Heart left ventricle (tissue), 16 donors: ENCODE measurements around the gene TTLL11. TPM values are rescaled to one million over a fixed set of nuclear protein-coding genes. Genes with fewer than 3 reads are reported as not detected.

ENCODE experiments used
- ATAC-seq, 4 donors: fragments of 200-7000 bp; cut with Tn5 transposase; one replicate each; pipeline ENCODE4 v1.9.1; 2020 to 2022; ENCODE audit warnings: moderate library complexity in 4 of 4, mild to moderate bottlenecking in 3 of 4, moderate number of reproducible peaks in 1 of 4
- DNase-seq, 5 donors: peaks; one replicate each; pipeline ENCODE4 v3.0.0-alpha.2; 2020
- H3K27ac ChIP-seq, 12 donors: fragments of 200-600 bp; sonication (generic) in 4 of 12; one replicate each; pipeline versions ENCODE4 v1.5.0 to v1.8.0; 2016 to 2022; ENCODE audit warnings: mild to moderate bottlenecking in 2 of 12
- H3K27me3 ChIP-seq, 9 donors: fragments of 200-600 bp; sonication (generic) in 2 of 9; one replicate each; pipeline versions ENCODE4 v1.5.1 to v1.8.0; 2016 to 2022; ENCODE audit warnings: mild to moderate bottlenecking in 3 of 9
- H3K36me3 ChIP-seq, 9 donors: fragments of 200-600 bp; sonication (generic) in 2 of 9; one replicate each; pipeline versions ENCODE4 v1.5.0 to v1.8.0; 2018 to 2022; ENCODE audit warnings: mild to moderate bottlenecking in 2 of 9
- H3K4me1 ChIP-seq, 12 donors: fragments of 200-600 bp; sonication (generic) in 4 of 12; one replicate each; pipeline versions ENCODE4 v1.5.0 to v1.8.0; 2016 to 2022; ENCODE audit warnings: mild to moderate bottlenecking in 3 of 12
- H3K4me3 ChIP-seq, 12 donors: fragments of 200-600 bp; sonication (generic) in 4 of 12; one replicate each; pipeline versions ENCODE4 v1.5.0 to v1.8.0; 2017 to 2022; ENCODE audit warnings: mild to moderate bottlenecking in 9 of 12, moderate library complexity in 4 of 12
- H3K9me3 ChIP-seq, 12 donors: fragments of 200-600 bp; sonication (generic) in 4 of 12; one replicate each; pipeline versions ENCODE4 v1.5.0 to v1.8.0; 2016 to 2022; ENCODE audit warnings: mild to moderate bottlenecking in 1 of 12
- POLR2A ChIP-seq, 2 donors: fragments of 450-650 bp; IDR thresholded peaks; one replicate each; pipeline ENCODE4 v1.6.1; 2017; ENCODE audit warnings: antibody characterized with exemption in 2 of 2, mild to moderate bottlenecking in 2 of 2, moderate library complexity in 2 of 2
- WGBS, 4 donors: extraction: QIAGEN DNeasy Blood & Tissue Kit in 2 of 4; methylation state at CpG; one replicate each; pipeline versions ENCODE4 v1.1.5 to v1.1.7; 2013 to 2018; 5-methylcytosine and 5-hydroxymethylcytosine counted together
- intact Hi-C, 10 donors: fragments of 100-400 bp; cut with DNase I; formaldehyde crosslinking; loops; one replicate each; pipeline versions ENCODE4 v1.11.1 to v1.14.2; 2022
- polyA plus RNA-seq, 2 donors: library from polyadenylated mRNA; stranded (reverse); fragments of 200-250 nt; gene quantifications; one replicate each; pipeline ENCODE4 v1.2.3, GENCODE V29; 2013
- total RNA-seq, 9 donors: library from RNA; depleted of rRNA in 2 of 9; stranded (reverse); fragments of >200 nt in 2 of 9; fragmentation: NEBNext Ultra II Directional in 3 of 9; extraction: Animal tissue kit (Norgen Biotek cat#: 25700) in 3 of 9; gene quantifications; one replicate each; pipeline versions ENCODE4 v1.1.0 to v1.2.4, GENCODE V29; 2016 to 2023
- TF ChIP-seq, protein P1 (sequence below), 12 donors: fragments of 200-600 bp; sonication (generic) in 4 of 12; IDR thresholded peaks; one replicate each; pipeline versions ENCODE4 v1.5.0 to v1.8.0; 2018 to 2022; ENCODE audit warnings: antibody characterized with exemption in 12 of 12, mild to moderate bottlenecking in 5 of 12
- donor health status: ischemic (EF 13 %, LVEDD 7.1; RV severe dilation, severe dysfunction).
- donor health status: healthy with polysubstance abuse.
- donor health status: DM: no; HTN: yes; CAD: no.
- donor health status: DM: no; HTN: no; CAD: no.
- donor health status: ischemic (EF 25% LVEDD 6.9; RV normal size, moderate dysfunction).
- donor health status: ischemic (EF 25% LVEDD 5.7; RV mildly dilated, moderate dysfunction).
- donor health status: healthy.
- donor health status: DM: yes; HTN: yes; CAD: no.
- donor health status: ischemic (EF 35%, LVEDD 5.7; RV mildly dilated, moderate dysfunction).
- donor health status: nonischemic (EF 11% LVEDD 7.7; RV severe dilation, severe dysfunction).
- donor health status: DM: yes; HTN: yes; CAD: no.
- donor health status: PGD.
- donor health status: ischemic (EF 29% LVEDD 5.4; RV normal size, mild dysfunction).
- donor health status: nonischemic (EF 23%, LVEDD 6.1; RV moderate dilation, normal function).

The TTLL11 gene
- total and polyA plus RNA-seq, 11 donors = 2.7 to 10.9 (median 7.9) TPM

DNA sequence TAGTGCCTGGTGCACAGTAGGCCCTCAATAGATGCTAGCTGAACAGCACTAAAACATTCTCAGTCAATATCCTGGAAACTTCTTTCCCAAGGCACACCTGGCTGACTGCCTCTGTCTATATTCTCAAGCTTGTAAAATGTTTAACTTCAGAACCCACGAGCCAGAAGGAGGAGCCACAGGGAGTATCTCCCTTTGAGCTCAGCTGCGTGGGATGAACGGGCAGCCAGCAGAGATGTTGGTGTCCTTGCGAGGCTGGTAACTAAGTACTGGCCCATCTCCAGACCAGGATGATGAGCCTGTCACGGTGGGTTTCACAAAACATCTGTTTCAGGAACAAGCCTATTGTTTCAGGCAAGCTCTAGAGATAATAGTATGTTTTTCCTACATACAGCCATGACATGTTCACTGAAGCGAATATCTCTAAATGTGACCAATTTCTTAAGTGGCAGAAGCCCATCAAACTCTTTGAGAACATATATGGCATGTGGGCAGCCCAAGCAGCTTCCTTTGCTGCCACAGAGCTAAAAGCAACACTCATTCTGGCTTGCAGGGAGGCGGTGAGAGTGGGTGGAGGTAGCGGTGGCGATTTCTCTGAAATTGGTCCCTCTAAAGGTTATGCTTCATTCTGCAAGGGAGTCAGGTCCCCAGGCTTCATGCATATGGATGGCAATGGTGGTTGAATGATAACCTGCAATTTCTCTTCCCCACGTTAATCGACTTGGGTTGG lies 206.2 kb downstream of the TTLL11 start:
- TF ChIP-seq POLR2A (IDR thresholded peaks at IDR 0.05) = no peak
- TF ChIP-seq, protein P1, sequence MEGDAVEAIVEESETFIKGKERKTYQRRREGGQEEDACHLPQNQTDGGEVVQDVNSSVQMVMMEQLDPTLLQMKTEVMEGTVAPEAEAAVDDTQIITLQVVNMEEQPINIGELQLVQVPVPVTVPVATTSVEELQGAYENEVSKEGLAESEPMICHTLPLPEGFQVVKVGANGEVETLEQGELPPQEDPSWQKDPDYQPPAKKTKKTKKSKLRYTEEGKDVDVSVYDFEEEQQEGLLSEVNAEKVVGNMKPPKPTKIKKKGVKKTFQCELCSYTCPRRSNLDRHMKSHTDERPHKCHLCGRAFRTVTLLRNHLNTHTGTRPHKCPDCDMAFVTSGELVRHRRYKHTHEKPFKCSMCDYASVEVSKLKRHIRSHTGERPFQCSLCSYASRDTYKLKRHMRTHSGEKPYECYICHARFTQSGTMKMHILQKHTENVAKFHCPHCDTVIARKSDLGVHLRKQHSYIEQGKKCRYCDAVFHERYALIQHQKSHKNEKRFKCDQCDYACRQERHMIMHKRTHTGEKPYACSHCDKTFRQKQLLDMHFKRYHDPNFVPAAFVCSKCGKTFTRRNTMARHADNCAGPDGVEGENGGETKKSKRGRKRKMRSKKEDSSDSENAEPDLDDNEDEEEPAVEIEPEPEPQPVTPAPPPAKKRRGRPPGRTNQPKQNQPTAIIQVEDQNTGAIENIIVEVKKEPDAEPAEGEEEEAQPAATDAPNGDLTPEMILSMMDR (IDR thresholded peaks at IDR 0.05) = no peak
- Histone ChIP-seq H3K36me3 (no peaks in the 10 kb centered on the region), H3K4me3 (no peak overlapping the region), H3K27me3 (no peaks in the 10 kb centered on the region), H3K4me1 (peaks cover 0 to 31% (median 6%) of the 10 kb centered on the region in 12 donors), H3K9me3 (no peaks in the 10 kb centered on the region), H3K27ac (no peak overlapping the region)
- intact Hi-C loops = no loop called here
- WGBS, 4 donors = 89 to 91% (median 91%) methylated on average over 11 of the region's 11 CpGs
- ATAC-seq (no peak), DNase-seq (no peak)

DNA sequence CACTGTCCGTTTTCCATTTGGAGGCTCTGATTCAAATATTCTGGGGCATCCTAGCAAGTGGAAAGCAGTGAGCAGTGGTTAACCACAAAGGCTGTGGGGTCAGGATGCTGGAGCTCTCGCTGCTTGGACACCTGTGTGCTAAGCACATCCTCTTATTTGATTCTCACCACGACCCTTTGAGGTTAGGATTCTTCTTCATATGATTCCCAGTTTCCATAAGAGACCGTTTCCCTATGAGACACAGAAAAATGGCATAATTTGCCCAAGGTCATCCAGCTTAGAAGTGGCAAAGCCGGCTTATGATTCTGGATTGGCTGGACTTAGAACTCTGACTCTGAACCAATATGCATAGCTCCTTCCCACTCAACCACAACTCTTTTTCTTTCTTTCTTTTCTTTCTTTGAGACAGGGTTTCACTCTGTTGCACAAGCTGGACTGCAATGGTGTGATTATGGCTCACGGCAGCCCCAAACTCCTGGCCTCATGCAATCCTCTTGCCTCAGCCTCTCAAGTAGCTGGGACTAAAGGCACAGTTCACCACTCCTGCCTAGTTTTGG lies 207.7 kb downstream of the TTLL11 start:
- no peaks in the 10 kb centered on the region for H3K27me3 ChIP-seq
- H3K36me3 ChIP-seq = no peaks in the 10 kb centered on the region
- H3K27ac ChIP-seq = no peak overlapping the region
- no peak for TF ChIP-seq POLR2A (IDR thresholded peaks at IDR 0.05)
- TF ChIP-seq, protein P1 (IDR thresholded peaks at IDR 0.05) = no peak
- H3K4me1 ChIP-seq = peaks cover 0 to 31% (median 6%) of the 10 kb centered on the region in 12 donors
- H3K9me3 ChIP-seq = no peaks in the 10 kb centered on the region
- no peak for ATAC-seq
- H3K4me3 ChIP-seq = no peak overlapping the region
- whole genome bisulfite sequencing, 4 donors = 83 to 95% (median 87%) methylated on average over 6 of the region's 6 CpGs
- intact Hi-C loops = no loop called here
- no peak for DNase-seq

DNA sequence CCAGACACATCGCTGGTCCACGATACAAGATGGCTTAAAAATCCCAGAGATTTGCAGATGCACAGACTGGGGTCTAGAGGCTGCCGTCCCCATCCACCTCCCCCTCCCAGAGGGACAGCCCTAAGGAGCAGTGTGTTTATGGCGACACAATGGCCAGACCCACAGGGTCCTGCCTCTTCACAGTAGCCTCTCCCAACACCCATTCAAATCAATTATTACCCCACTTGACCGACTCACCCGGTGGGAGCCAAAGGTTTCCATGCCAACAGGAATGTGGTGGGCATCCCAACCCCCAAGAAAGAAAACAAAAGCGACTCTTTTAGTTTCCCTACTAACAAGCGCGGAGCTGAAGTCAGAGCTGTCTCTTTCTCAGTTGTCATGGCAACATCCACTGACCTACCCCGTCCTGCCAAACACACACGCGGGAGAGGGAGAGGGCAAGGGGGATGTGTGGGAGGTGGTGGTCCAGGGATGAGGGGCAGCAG lies 209.0 kb downstream of the TTLL11 start:
- H3K4me1 ChIP-seq = peaks cover 0 to 31% (median 6%) of the 10 kb centered on the region in 12 donors
- DNase-seq (no peak), ATAC-seq (no peak)
- no peak for TF ChIP-seq POLR2A (IDR thresholded peaks at IDR 0.05)
- TF ChIP-seq, protein P1 (IDR thresholded peaks at IDR 0.05) = no peak
- no peaks in the 10 kb centered on the region for H3K27me3 ChIP-seq
- H3K27ac ChIP-seq = no peak overlapping the region
- intact Hi-C loops = no loop called here
- no peaks in the 10 kb centered on the region for H3K9me3 ChIP-seq
- 73 to 85% (median 75%) methylated on average over 12 of the region's 12 CpGs for WGBS, 4 donors
- H3K4me3 ChIP-seq = no peak overlapping the region
- H3K36me3 ChIP-seq = no peaks in the 10 kb centered on the region

DNA sequence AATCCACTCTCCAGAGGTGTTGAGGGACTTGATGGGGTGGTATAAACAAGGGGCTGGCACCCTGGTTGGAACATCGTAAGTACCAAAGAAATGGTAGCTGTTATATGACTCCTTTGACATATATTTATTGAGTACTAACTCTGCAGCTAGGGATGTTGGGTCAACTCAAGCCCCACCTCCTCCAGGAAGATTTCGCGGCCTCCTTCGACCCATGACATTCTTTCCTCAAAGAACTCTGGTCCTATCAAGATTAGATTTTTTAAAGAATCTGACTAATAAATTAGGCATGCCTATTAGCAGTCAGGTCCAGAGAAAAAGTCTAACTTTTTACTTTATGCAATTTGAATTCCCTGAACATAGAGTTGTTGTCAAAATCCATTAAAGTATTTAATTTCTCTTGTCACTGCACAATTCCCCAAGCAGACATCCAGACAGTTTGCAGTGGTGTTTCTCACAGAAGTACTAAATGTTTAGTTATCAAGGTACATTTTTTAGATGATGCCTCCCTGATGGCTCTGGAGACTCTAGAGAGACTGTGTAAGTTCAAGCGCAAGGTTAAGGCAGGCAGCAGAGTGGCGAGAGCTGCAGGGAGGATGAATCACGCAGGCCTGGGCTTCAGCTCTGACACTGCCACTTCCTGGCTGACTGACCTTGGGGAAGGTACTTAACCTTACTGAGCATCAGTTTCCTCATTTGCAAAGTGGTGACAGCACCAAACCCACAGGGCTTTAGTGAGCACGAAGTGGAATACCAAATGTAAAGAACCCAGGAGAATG lies 209.6 kb downstream of the TTLL11 start:
- H3K4me3 ChIP-seq = no peak overlapping the region
- no peaks in the 10 kb centered on the region for H3K9me3 ChIP-seq
- intact Hi-C loops = no loop called here
- no peak for DNase-seq
- WGBS, 4 donors = 87 to 94% (median 91%) methylated on average over 8 of the region's 8 CpGs
- no peak for ATAC-seq
- TF ChIP-seq POLR2A (IDR thresholded peaks at IDR 0.05) = no peak
- TF ChIP-seq, protein P1 (IDR thresholded peaks at IDR 0.05) = no peak
- H3K4me1 ChIP-seq = peaks cover 0 to 25% (median 6%) of the 10 kb centered on the region in 12 donors
- no peaks in the 10 kb centered on the region for H3K27me3 ChIP-seq
- H3K27ac ChIP-seq = no peak overlapping the region
- no peaks in the 10 kb centered on the region for H3K36me3 ChIP-seq
